OCI-LY1 (cell line): ENCODE data around the gene UBE2Q1.

Source experiments
- H2AFZ ChIP-seq: fragments of 200-600 bp; sonication (generic), shearing (Covaris generic); 2 replicates; pipeline ENCODE4 v1.6.0; 2014; ENCODE audit warnings: antibody characterized with exemption, mild to moderate bottlenecking, low read length
- H3F3A ChIP-seq: fragments of 200-600 bp; sonication (generic), shearing (Covaris generic); 2 replicates; pipeline ENCODE4 v1.6.0; 2014; ENCODE audit warnings: mild to moderate bottlenecking, antibody characterized with exemption, low read length, moderate library complexity; ENCODE audit not compliant: insufficient read depth
- H3K27ac ChIP-seq: fragments of 200-600 bp; sonication (generic); 2 replicates; pipeline ENCODE4 v1.5.1; 2014; ENCODE audit warnings: low read length, mixed run types, mild to moderate bottlenecking, low read depth; ENCODE audit not compliant: poor library complexity, severe bottlenecking
- H3K27me3 ChIP-seq: fragments of 200-600 bp; sonication (generic); 2 replicates; pipeline ENCODE4 v1.6.0; 2014; ENCODE audit warnings: antibody characterized with exemption, mild to moderate bottlenecking, low read length, moderate library complexity; ENCODE audit not compliant: insufficient read depth
- H3K36me3 ChIP-seq: fragments of 200-600 bp; sonication (generic); 2 replicates; pipeline ENCODE4 v1.6.1; 2014; ENCODE audit warnings: mild to moderate bottlenecking, antibody characterized with exemption, low read length, moderate library complexity, mixed read lengths; ENCODE audit not compliant: insufficient read depth
- H3K4me1 ChIP-seq: fragments of 200-600 bp; sonication (generic); 2 replicates; pipeline ENCODE4 v1.5.1; 2014; ENCODE audit warnings: mild to moderate bottlenecking, low read length, moderate library complexity; ENCODE audit not compliant: insufficient read depth, severe bottlenecking
- H3K4me2 ChIP-seq: fragments of 200-600 bp; sonication (generic), shearing (Covaris generic); 2 replicates; pipeline ENCODE4 v1.6.1; 2014; ENCODE audit warnings: low read length
- H3K4me3 ChIP-seq: fragments of 200-600 bp; sonication (generic); 2 replicates; pipeline ENCODE4 v1.5.1; 2014; ENCODE audit warnings: low read length, low read depth, mild to moderate bottlenecking, mixed read lengths; ENCODE audit not compliant: poor library complexity, severe bottlenecking
- H3K79me2 ChIP-seq: fragments of 200-600 bp; shearing (Covaris generic); 2 replicates; pipeline ENCODE4 v1.6.1; 2016; ENCODE audit warnings: mixed run types, low read length, mixed read lengths; ENCODE audit not compliant: insufficient read depth
- H3K9ac ChIP-seq: fragments of 200-600 bp; sonication (generic), shearing (Covaris generic); 2 replicates; pipeline ENCODE4 v1.6.1; 2014; ENCODE audit warnings: mild to moderate bottlenecking, low read length, mixed read lengths
- H3K9me2 ChIP-seq: fragments of 200-600 bp; sonication (generic), shearing (Covaris generic); 2 replicates; pipeline ENCODE4 v1.6.1; 2014; ENCODE audit warnings: low read depth, mild to moderate bottlenecking, low read length, mixed read lengths
- H3K9me3 ChIP-seq: fragments of 200-600 bp; shearing (Covaris generic); 2 replicates; pipeline ENCODE4 v1.6.1; 2014; ENCODE audit warnings: low read length, mixed read lengths
- H4K20me1 ChIP-seq: fragments of 200-600 bp; sonication (generic), shearing (Covaris generic); 2 replicates; pipeline ENCODE4 v1.6.0; 2016; ENCODE audit warnings: mild to moderate bottlenecking, low read length; ENCODE audit not compliant: insufficient read depth
- EZH2 ChIP-seq: fragments of 200-600 bp; sonication (generic), shearing (Covaris generic); IDR thresholded peaks from 2 replicates; pipeline ENCODE4 v1.8.0; 2017; ENCODE audit warnings: borderline replicate concordance, mixed run types, mild to moderate bottlenecking, antibody characterized with exemption, low read length, moderate library complexity, mixed read lengths
- TF ChIP-seq, protein P1 (sequence below): fragments of 200-600 bp; sonication (generic), shearing (Covaris generic); IDR thresholded peaks from 2 replicates; pipeline ENCODE4 v1.5.1; 2017; ENCODE audit warnings: mild to moderate bottlenecking, antibody characterized with exemption, low read length, moderate library complexity, mixed read lengths

Gene UBE2Q1

DNA sequence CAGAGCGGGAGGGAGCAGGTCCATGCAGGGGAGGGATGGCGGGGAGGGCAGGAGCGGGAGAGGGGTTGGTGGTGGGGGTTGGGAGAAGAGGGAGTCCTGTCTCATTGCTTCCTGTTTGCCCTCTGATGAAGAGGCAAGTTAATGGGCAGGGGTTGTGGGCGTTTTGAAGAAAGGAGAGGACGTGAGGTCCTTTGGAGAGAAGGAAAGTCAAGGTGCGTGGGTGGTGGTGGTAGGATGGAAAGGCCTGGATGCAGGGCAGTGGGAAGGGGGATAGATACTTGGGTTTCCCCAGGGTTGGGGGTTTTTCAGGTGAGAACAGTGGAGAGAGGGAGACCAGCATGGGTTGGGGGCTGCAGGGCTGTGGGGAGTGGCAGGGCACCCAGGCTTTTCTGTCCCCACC lies 17.2 kb downstream of the UBE2Q1 start:
- Histone ChIP-seq H3K27ac (no peak overlapping the region), H3K4me1 (no peaks in the 10 kb centered on the region), H3K36me3 (no peaks in the 10 kb centered on the region), H4K20me1 (no peaks in the 10 kb centered on the region), H3K9me3 (no peaks in the 10 kb centered on the region), H3K9ac (no peak overlapping the region), H2AFZ (no peak overlapping the region), H3K9me2 (no peaks in the 10 kb centered on the region), H3K4me2 (no peak overlapping the region), H3K79me2 (no peaks in the 10 kb centered on the region), H3K27me3 (no peaks in the 10 kb centered on the region), H3F3A (no peaks in the 10 kb centered on the region), H3K4me3 (no peak overlapping the region)
- no peak for TF ChIP-seq EZH2
- TF ChIP-seq, protein P1, sequence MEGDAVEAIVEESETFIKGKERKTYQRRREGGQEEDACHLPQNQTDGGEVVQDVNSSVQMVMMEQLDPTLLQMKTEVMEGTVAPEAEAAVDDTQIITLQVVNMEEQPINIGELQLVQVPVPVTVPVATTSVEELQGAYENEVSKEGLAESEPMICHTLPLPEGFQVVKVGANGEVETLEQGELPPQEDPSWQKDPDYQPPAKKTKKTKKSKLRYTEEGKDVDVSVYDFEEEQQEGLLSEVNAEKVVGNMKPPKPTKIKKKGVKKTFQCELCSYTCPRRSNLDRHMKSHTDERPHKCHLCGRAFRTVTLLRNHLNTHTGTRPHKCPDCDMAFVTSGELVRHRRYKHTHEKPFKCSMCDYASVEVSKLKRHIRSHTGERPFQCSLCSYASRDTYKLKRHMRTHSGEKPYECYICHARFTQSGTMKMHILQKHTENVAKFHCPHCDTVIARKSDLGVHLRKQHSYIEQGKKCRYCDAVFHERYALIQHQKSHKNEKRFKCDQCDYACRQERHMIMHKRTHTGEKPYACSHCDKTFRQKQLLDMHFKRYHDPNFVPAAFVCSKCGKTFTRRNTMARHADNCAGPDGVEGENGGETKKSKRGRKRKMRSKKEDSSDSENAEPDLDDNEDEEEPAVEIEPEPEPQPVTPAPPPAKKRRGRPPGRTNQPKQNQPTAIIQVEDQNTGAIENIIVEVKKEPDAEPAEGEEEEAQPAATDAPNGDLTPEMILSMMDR = no peak

DNA sequence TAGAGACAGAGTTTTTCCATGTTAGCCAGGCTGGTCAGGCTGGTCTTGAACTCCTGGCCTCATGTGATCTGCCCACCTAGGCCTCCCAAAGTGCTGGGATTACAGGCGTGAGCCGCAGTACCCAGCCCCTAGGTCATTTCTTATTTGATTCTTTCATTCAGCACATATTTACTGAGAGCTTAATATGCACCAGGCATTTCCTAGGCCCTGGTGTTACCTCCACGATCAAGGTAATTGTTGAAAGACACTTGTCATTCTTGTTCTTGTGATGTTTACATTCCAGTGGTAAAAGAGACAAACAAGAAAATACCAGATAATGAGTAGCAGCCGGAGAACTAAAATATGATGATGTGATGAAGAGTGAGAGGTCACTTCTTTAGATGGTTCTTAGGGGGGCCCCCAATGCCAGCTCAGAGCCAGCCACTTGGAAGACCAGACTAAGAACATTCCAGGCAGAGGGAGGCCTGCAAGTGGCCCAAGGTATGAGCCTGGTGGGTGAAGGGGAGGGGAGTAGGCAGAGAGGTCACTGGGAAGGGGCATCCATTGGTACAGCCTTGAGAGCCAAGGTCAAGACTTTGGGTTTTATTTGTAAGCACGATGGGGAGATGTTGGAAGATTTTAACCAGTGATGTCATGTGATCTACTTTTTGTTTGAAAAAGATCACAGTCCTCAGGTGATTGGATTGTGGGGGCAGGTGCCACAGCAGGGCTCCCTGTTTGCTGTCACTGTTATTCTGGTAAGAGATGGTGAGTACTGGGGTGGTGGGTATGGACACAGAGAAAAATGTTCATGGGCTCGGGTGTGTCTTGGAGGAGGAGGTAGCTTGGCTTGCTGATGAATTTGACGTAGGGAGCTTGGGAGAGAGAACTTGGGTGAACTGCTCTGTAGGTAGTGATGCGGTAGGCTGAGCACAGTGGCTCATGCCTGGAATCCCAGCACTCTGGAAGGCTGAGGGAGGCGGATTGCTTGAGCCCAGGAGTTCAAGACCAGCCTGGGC lies 18.7 kb downstream of the UBE2Q1 start:
- Histone ChIP-seq H3K27me3 (peaks cover 6% of the 10 kb centered on the region), H3K4me3 (no peak overlapping the region), H3K79me2 (no peaks in the 10 kb centered on the region), H3K27ac (no peak overlapping the region), H3K4me1 (no peaks in the 10 kb centered on the region), H3K9me3 (no peaks in the 10 kb centered on the region), H3K4me2 (no peak overlapping the region), H3F3A (no peaks in the 10 kb centered on the region), H3K9me2 (no peaks in the 10 kb centered on the region), H3K36me3 (no peaks in the 10 kb centered on the region), H3K9ac (no peak overlapping the region), H4K20me1 (no peaks in the 10 kb centered on the region), H2AFZ (no peak overlapping the region)
- TF ChIP-seq, protein P1 = no peak
- TF ChIP-seq EZH2 = no peak

DNA sequence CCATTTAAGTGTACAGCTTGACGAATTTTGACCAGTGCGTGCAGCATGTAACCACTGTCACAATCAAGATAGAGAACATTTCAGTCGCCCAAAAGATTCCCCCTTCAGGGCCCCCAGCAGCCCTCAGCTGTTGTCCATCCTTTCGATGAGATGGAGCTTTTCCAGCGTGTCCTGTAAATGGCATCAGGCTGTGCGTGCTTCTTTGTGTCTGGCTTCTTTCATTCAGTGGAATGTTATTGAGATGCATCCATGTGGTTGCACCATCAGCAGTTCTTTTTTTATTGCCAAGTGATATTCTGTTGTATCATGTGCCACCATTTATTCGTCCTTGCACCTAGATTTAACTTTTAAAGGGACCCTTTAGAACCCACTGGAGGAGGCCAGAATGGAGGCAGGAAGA lies 21.9 kb downstream of the UBE2Q1 start:
- Histone ChIP-seq H3K4me3 (no peak overlapping the region), H3F3A (no peaks in the 10 kb centered on the region), H3K36me3 (no peaks in the 10 kb centered on the region), H2AFZ (no peak overlapping the region), H4K20me1 (no peaks in the 10 kb centered on the region), H3K9ac (no peak overlapping the region), H3K27me3 (peaks cover 6% of the 10 kb centered on the region), H3K9me2 (no peaks in the 10 kb centered on the region), H3K27ac (no peak overlapping the region), H3K4me1 (no peaks in the 10 kb centered on the region), H3K9me3 (no peaks in the 10 kb centered on the region), H3K4me2 (no peak overlapping the region), H3K79me2 (no peaks in the 10 kb centered on the region)
- no peak for TF ChIP-seq EZH2
- TF ChIP-seq, protein P1 = no peak
